HepG2 (cell line): ENCODE measurements around the gene TANGO2. TPM values are rescaled to one million over a fixed set of nuclear protein-coding genes. Genes with fewer than 3 reads are reported as not detected.

Experiments
- ATAC-seq: fragments of 200-7000 bp; cut with Tn5 transposase; 3 replicates; pipeline ENCODE4 v1.9.1; 2020; ENCODE audit warnings: mild to moderate bottlenecking, moderate library complexity
- BruUV-seq: library from RNA; stranded (reverse); fragments of 400-500 nt; replicated peaks from 2 replicates; lab custom pipeline; 2021; lab: Mats Ljungman, UMichigan
- CTCF ChIA-PET: fragments of 300-600 bp; formaldehyde crosslinking; extraction: SDS; loops from one replicate; lab custom pipeline; 2021; ENCODE audit warnings: low total read pairs, inconsistent platforms, low intra/inter-chr PET ratio; lab: Yijun Ruan, JAX
- POLR2A ChIA-PET: fragments of 350-600 bp; sonication (Branson Sonifier 250); formaldehyde crosslinking; loops from one replicate; lab custom pipeline; 2020; ENCODE audit warnings: antibody characterized with exemption, inconsistent platforms; lab: Yijun Ruan, JAX
- DNase-seq: peaks from one replicate; pipeline ENCODE4 v3.0.0-alpha.2; 2015; ENCODE audit warnings: low spot score
- FAIRE-seq: peaks from 3 replicates; lab custom pipeline; 2011; peaks lifted over from hg19 to GRCh38; lab: Jason Lieb, UNC
- H2AFZ ChIP-seq: one replicate; pipeline ENCODE4 v1.6.1; 2011; ENCODE audit warnings: low read length, inconsistent platforms
- H3K27ac ChIP-seq: fragments of 300-600 bp; 3 replicates; pipeline ENCODE4 v1.8.0; 2011; ENCODE audit warnings: mixed run types, mild to moderate bottlenecking, mixed read lengths, low read length, inconsistent platforms; ENCODE audit not compliant: insufficient read depth; ENCODE audit errors: extremely low read length
- H3K27me3 ChIP-seq, 2 experiments: fragments of 200-600 bp in 1 of 2; 2 replicates in 1 of 2; 3 replicates in 1 of 2; pipeline versions ENCODE4 v1.6.0 to v1.8.0; 2011; ENCODE audit warnings: low read length in 2 of 2, mild to moderate bottlenecking in 2 of 2, moderate library complexity in 2 of 2, inconsistent platforms in 1 of 2; ENCODE audit not compliant: insufficient read depth in 2 of 2, control insufficient read depth in 1 of 2
- H3K36me3 ChIP-seq, 2 experiments: fragments of 200-600 bp in 1 of 2; replicated peaks in 1 of 2; 2 replicates in 1 of 2; 3 replicates in 1 of 2; pipeline versions ENCODE4 v1.5.1 to v1.8.0; 2011; ENCODE audit warnings: low read length in 2 of 2, inconsistent platforms in 1 of 2; ENCODE audit not compliant: insufficient read depth in 2 of 2, control insufficient read depth in 1 of 2
- H3K4me1 ChIP-seq: 2 replicates; pipeline ENCODE4 v1.5.1; 2012; ENCODE audit warnings: low read length, inconsistent platforms; ENCODE audit not compliant: insufficient read depth
- H3K4me2 ChIP-seq: 2 replicates; pipeline ENCODE4 v1.6.0; 2011; ENCODE audit warnings: low read depth, low read length, inconsistent platforms
- H3K4me3 ChIP-seq, 3 experiments: fragments of 200-600 bp in 1 of 3; sonication (generic), shearing (Covaris generic) in 1 of 3; replicated peaks in 1 of 3; 2 replicates each; pipeline ENCODE4 v1.5.1; 2011 to 2016; ENCODE audit warnings: low read length in 3 of 3, inconsistent platforms in 2 of 3, low read depth in 2 of 3, mild to moderate bottlenecking in 2 of 3, control low read depth in 1 of 3, mixed read lengths in 1 of 3; ENCODE audit not compliant: insufficient read depth in 1 of 3
- H3K79me2 ChIP-seq: one replicate; pipeline ENCODE4 v1.6.1; 2011; ENCODE audit warnings: low read length, inconsistent platforms; ENCODE audit not compliant: insufficient read depth
- H3K9ac ChIP-seq: 2 replicates; pipeline ENCODE4 v1.6.0; 2011; ENCODE audit warnings: mild to moderate bottlenecking, low read depth, low read length, inconsistent platforms; ENCODE audit not compliant: insufficient read depth
- H3K9me3 ChIP-seq: 2 replicates; pipeline ENCODE4 v1.5.1; 2012; ENCODE audit warnings: mild to moderate bottlenecking, low read length
- H4K20me1 ChIP-seq: 2 replicates; pipeline ENCODE4 v1.6.0; 2011; ENCODE audit warnings: inconsistent platforms, mild to moderate bottlenecking, low read length, moderate library complexity; ENCODE audit not compliant: insufficient read depth
- JDP2 ChIP-seq: sonication (generic); formaldehyde crosslinking; IDR thresholded peaks from 2 replicates; pipeline ENCODE4 v1.8.1; 2022; ENCODE audit warnings: missing genetic modification reagents, borderline replicate concordance
- MZF1 ChIP-seq: sonication (generic); formaldehyde crosslinking; IDR thresholded peaks from 2 replicates; pipeline ENCODE4 v1.8.1; 2023; ENCODE audit warnings: mild to moderate bottlenecking, missing genetic modification reagents, borderline replicate concordance
- TOPORS ChIP-seq: sonication (generic); formaldehyde crosslinking; IDR thresholded peaks from 2 replicates; pipeline ENCODE4 v1.8.0; 2023; ENCODE audit warnings: mild to moderate bottlenecking, missing genetic modification reagents
- ZBTB1 ChIP-seq: sonication (generic); formaldehyde crosslinking; IDR thresholded peaks from 2 replicates; pipeline ENCODE4 v1.4.0; 2020; ENCODE audit warnings: missing genetic modification reagents, borderline replicate concordance
- ZNF382 ChIP-seq: sonication (generic); formaldehyde crosslinking; IDR thresholded peaks from 2 replicates; pipeline ENCODE4 v1.5.0; 2020; ENCODE audit warnings: missing genetic modification reagents, mild to moderate bottlenecking, borderline replicate concordance
- WGBS: methylation state at CpG from one replicate; pipeline ENCODE4 v1.1.6; 2017; ENCODE audit warnings: low lambda C conversion rate; 5-methylcytosine and 5-hydroxymethylcytosine counted together
- in situ Hi-C: cut with HindIII; loops from 2 replicates; pipeline ENCODE4 v1.10.0; 2017; ENCODE audit warnings: low pct_unique_long_range_greater_than_20kb; ENCODE audit not compliant: extremely low pct_ligation_motif_present
- intact Hi-C: fragments of 100-400 bp; cut with micrococcal nuclease; formaldehyde crosslinking; loops from one replicate; pipeline ENCODE4 v1.10.0; 2022; ENCODE audit not compliant: unreplicated experiment
- polyA plus RNA-seq, 8 experiments: library from polyadenylated mRNA; depleted of rRNA in 3 of 8; stranded (reverse) in 7 of 8; unstranded in 1 of 8; fragments of >200 nt; fragmentation: Illumina TruSeq in 4 of 8; extraction: Trizol in 4 of 8; gene quantifications; 2 replicates each; pipeline versions ENCODE4 v1.2.1 to v1.2.3, GENCODE V29; 2011 to 2016; ENCODE audit warnings: low read depth in 4 of 8, missing spikeins in 1 of 8, mixed read lengths in 1 of 8; ENCODE audit not compliant: insufficient read depth in 1 of 8
- total RNA-seq, 5 experiments: library from RNA; depleted of rRNA; stranded (reverse); fragments of >200 nt; fragmentation: Illumina TruSeq; extraction: Trizol; gene quantifications; 2 replicates each; pipeline ENCODE4 v1.2.3, GENCODE V29; 2016; ENCODE audit warnings: low read depth in 1 of 5
- TF ChIP-seq, protein P1 (sequence below): sonication (generic); formaldehyde crosslinking; IDR thresholded peaks from 2 replicates; pipeline ENCODE4 v1.5.1; 2020; ENCODE audit warnings: missing genetic modification reagents, mild to moderate bottlenecking, borderline replicate concordance
- TF ChIP-seq, protein P2 (sequence below): sonication (generic); formaldehyde crosslinking; IDR thresholded peaks from 2 replicates; pipeline ENCODE4 v1.8.1; 2023; ENCODE audit warnings: mild to moderate bottlenecking, missing genetic modification reagents, borderline replicate concordance

The TANGO2 gene
- total and polyA plus RNA-seq, 2 of the 13 experiments (the other 11 are each of a cell fraction or from before 2014, with no cell fraction given) = 12.9 to 14.8 TPM

GRCh38 chr22:19988331-19988808 lies 32.5 kb upstream of the TANGO2 start:
- Histone ChIP-seq H3K9me3 (no peaks in the 10 kb centered on the region), H3K27ac (no peak overlapping the region), H4K20me1 (peaks cover 9% of the 10 kb centered on the region; the same call in 1 of the 2 replicates), H3K79me2 (no peaks in the 10 kb centered on the region), H3K27me3 (no peaks in the 10 kb centered on the region), H3K4me3 (no peak overlapping the region), H3K4me2 (no peak overlapping the region), H3K4me1 (peaks cover 18% of the 10 kb centered on the region), H2AFZ (no peak overlapping the region), H3K36me3 (no peaks in the 10 kb centered on the region; a peak in 1 of 5 replicates), H3K9ac (no peak overlapping the region)
- DNase-seq = no peak
- ATAC-seq = no peak
- TF ChIP-seq, protein P1, sequence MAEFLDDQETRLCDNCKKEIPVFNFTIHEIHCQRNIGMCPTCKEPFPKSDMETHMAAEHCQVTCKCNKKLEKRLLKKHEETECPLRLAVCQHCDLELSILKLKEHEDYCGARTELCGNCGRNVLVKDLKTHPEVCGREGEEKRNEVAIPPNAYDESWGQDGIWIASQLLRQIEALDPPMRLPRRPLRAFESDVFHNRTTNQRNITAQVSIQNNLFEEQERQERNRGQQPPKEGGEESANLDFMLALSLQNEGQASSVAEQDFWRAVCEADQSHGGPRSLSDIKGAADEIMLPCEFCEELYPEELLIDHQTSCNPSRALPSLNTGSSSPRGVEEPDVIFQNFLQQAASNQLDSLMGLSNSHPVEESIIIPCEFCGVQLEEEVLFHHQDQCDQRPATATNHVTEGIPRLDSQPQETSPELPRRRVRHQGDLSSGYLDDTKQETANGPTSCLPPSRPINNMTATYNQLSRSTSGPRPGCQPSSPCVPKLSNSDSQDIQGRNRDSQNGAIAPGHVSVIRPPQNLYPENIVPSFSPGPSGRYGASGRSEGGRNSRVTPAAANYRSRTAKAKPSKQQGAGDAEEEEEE (CRISPR knock-in tag) = no peak
- TF ChIP-seq MZF1 = no peak
- TF ChIP-seq ZNF382 (CRISPR knock-in tag) = no peak
- TF ChIP-seq ZBTB1 (CRISPR knock-in tag) = no peak
- TF ChIP-seq JDP2 = no peak
- TF ChIP-seq, protein P2, sequence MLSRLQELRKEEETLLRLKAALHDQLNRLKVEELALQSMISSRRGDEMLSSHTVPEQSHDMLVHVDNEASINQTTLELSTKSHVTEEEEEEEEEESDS (CRISPR knock-in tag) = no peak
- TF ChIP-seq TOPORS = no peak
- FAIRE-seq = no peak
- 95% methylated on average over 9 of the region's 9 CpGs for WGBS
- in situ Hi-C loops (no loop called here), intact Hi-C loops (no loop called here)
- POLR2A ChIA-PET = no interaction called here
- no TSS peak for BruUV-seq
- CTCF ChIA-PET = no interaction called here
